Glutamatergic neuron (in vitro differentiated cells): Measurements from ENCODE around the gene CEP72. TPM values are rescaled to one million over a fixed set of nuclear protein-coding genes. Genes with fewer than 3 reads are reported as not detected.
A peak's percentile ranks its signal among the peaks of the same experiment; 100 is the strongest.

Source experiments
- DNase-seq: peaks from one replicate; pipeline ENCODE4 v3.0.0; 2022
- H3K27ac Mint-ChIP-seq: one replicate; pipeline ENCODE4 v1.8.0; 2020; ENCODE audit warnings: mild to moderate bottlenecking, mixed read lengths, inconsistent platforms; ENCODE audit not compliant: unreplicated experiment
- H3K27me3 Mint-ChIP-seq: one replicate; pipeline ENCODE4 v1.8.0; 2020; ENCODE audit warnings: mild to moderate bottlenecking, moderate library complexity, mixed read lengths, inconsistent platforms; ENCODE audit not compliant: unreplicated experiment
- H3K36me3 Mint-ChIP-seq: one replicate; pipeline ENCODE4 v1.8.0; 2020; ENCODE audit warnings: mild to moderate bottlenecking, mixed read lengths, inconsistent platforms; ENCODE audit not compliant: unreplicated experiment
- H3K4me1 Mint-ChIP-seq: one replicate; pipeline ENCODE4 v1.8.0; 2020; ENCODE audit warnings: mild to moderate bottlenecking, low read depth, mixed read lengths, inconsistent platforms; ENCODE audit not compliant: unreplicated experiment
- H3K4me3 Mint-ChIP-seq: one replicate; pipeline ENCODE4 v1.8.0; 2020; ENCODE audit warnings: mild to moderate bottlenecking, mixed read lengths, inconsistent platforms; ENCODE audit not compliant: unreplicated experiment
- H3K9me3 Mint-ChIP-seq: one replicate; pipeline ENCODE4 v1.8.0; 2020; ENCODE audit warnings: mild to moderate bottlenecking, moderate library complexity, mixed read lengths, inconsistent platforms; ENCODE audit not compliant: unreplicated experiment
- total RNA-seq: library from RNA; stranded (reverse); fragmentation: NEBNext Ultra II Directional; extraction: Animal tissue kit (Norgen Biotek cat#: 25700); gene quantifications from one replicate; pipeline ENCODE4 v1.2.1, GENCODE V29; 2021; ENCODE audit not compliant: unreplicated experiment
- TF ChIP-seq, protein P1 (sequence below): fragments of 200-600 bp; sonication (generic); IDR thresholded peaks from one replicate; pipeline ENCODE4 v1.5.0; 2021; ENCODE audit not compliant: partially characterized antibody, unreplicated experiment

The CEP72 gene
- total RNA-seq, 1 donor from 2014 or later = 43.9 TPM

DNA sequence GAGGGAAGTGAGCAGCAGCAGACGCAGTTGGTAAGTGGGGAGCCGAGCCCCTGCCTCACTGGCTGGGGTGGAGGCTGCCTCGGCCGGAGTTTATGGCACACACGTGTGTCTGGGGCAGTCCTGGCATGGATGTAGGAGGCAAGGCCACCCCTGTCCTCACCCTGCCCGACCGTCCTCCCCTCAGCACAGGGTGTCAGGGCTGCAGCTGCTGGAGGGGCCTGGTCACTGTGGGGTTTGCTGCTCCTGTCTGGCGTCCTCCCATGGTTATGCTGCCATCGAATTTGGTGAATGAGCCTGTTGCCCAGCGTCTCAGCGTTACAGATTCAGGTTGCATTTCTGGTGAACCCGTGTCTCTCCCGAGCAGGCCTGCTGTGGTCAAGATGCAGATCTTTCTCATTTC lies 32.4 kb downstream of the CEP72 start:
- peaks cover under 1% of the 10 kb centered on the region for H3K27me3 Mint-ChIP-seq
- peaks cover 8% of the 10 kb centered on the region for H3K9me3 Mint-ChIP-seq
- no peak overlapping the region for H3K27ac Mint-ChIP-seq
- H3K36me3 Mint-ChIP-seq = no peaks in the 10 kb centered on the region
- H3K4me1 Mint-ChIP-seq = peaks cover 12% of the 10 kb centered on the region
- H3K4me3 Mint-ChIP-seq = no peak overlapping the region
- no peak for DNase-seq
- TF ChIP-seq, protein P1, sequence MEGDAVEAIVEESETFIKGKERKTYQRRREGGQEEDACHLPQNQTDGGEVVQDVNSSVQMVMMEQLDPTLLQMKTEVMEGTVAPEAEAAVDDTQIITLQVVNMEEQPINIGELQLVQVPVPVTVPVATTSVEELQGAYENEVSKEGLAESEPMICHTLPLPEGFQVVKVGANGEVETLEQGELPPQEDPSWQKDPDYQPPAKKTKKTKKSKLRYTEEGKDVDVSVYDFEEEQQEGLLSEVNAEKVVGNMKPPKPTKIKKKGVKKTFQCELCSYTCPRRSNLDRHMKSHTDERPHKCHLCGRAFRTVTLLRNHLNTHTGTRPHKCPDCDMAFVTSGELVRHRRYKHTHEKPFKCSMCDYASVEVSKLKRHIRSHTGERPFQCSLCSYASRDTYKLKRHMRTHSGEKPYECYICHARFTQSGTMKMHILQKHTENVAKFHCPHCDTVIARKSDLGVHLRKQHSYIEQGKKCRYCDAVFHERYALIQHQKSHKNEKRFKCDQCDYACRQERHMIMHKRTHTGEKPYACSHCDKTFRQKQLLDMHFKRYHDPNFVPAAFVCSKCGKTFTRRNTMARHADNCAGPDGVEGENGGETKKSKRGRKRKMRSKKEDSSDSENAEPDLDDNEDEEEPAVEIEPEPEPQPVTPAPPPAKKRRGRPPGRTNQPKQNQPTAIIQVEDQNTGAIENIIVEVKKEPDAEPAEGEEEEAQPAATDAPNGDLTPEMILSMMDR = no peak

- no peaks in the 10 kb centered on the region for H3K36me3 Mint-ChIP-seq
- TF ChIP-seq, protein P1 = no peak
- H3K27ac Mint-ChIP-seq = no peak overlapping the region
- DNase-seq = no peak
- H3K27me3 Mint-ChIP-seq = no peaks in the 10 kb centered on the region
- H3K4me3 Mint-ChIP-seq = no peak overlapping the region
- peaks cover 12% of the 10 kb centered on the region for H3K4me1 Mint-ChIP-seq
- H3K9me3 Mint-ChIP-seq = peaks cover 8% of the 10 kb centered on the region
These were observed 32.8 kb downstream of the CEP72 start for GRCh38 chr5:644971-645370.

GRCh38 chr5:645421-645820 lies 33.3 kb downstream of the CEP72 start:
- H3K9me3 Mint-ChIP-seq = peaks cover 8% of the 10 kb centered on the region
- no peaks in the 10 kb centered on the region for H3K27me3 Mint-ChIP-seq
- H3K27ac Mint-ChIP-seq = no peak overlapping the region
- no peak for DNase-seq
- H3K4me1 Mint-ChIP-seq = peaks cover 12% of the 10 kb centered on the region
- no peak overlapping the region for H3K4me3 Mint-ChIP-seq
- no peaks in the 10 kb centered on the region for H3K36me3 Mint-ChIP-seq
- TF ChIP-seq, protein P1 = no peak

- peak overlapping the region; percentile 14 for H3K27ac Mint-ChIP-seq
- TF ChIP-seq, protein P1 = no peak
- peaks cover 12% of the 10 kb centered on the region for H3K4me1 Mint-ChIP-seq
- no peaks in the 10 kb centered on the region for H3K36me3 Mint-ChIP-seq
- H3K4me3 Mint-ChIP-seq = no peak overlapping the region
- H3K9me3 Mint-ChIP-seq = peaks cover 8% of the 10 kb centered on the region
- no peaks in the 10 kb centered on the region for H3K27me3 Mint-ChIP-seq
- DNase-seq = peak; percentile 51
These were observed 34.5 kb downstream of the CEP72 start for GRCh38 chr5:646396-647201.

GRCh38 chr5:647311-647710 lies 35.2 kb downstream of the CEP72 start:
- H3K36me3 Mint-ChIP-seq = no peaks in the 10 kb centered on the region
- peaks cover 12% of the 10 kb centered on the region for H3K4me1 Mint-ChIP-seq
- TF ChIP-seq, protein P1 = no peak
- no peak overlapping the region for H3K27ac Mint-ChIP-seq
- H3K27me3 Mint-ChIP-seq = peaks cover 1% of the 10 kb centered on the region
- no peak overlapping the region for H3K4me3 Mint-ChIP-seq
- peaks cover 10% of the 10 kb centered on the region for H3K9me3 Mint-ChIP-seq
- DNase-seq = no peak
